Astrocyte of the spinal cord (primary cell): ENCODE results near the gene PLXNB1.

Experiments used
- DNase-seq: peaks from one replicate; pipeline ENCODE4 v3.0.0; 2011; ENCODE audit warnings: low read depth, low spot score
- H3K4me3 ChIP-seq: 2 replicates; pipeline ENCODE4 v1.5.1; 2011; ENCODE audit warnings: low read depth, mild to moderate bottlenecking, low read length, moderate library complexity
- CTCF ChIP-seq: IDR thresholded peaks from 2 replicates; pipeline ENCODE4 v1.5.1; 2012; ENCODE audit warnings: low read depth, mild to moderate bottlenecking, low read length, inconsistent platforms
- in situ Hi-C: cut with HindIII; loops from 2 replicates; pipeline ENCODE4 v1.10.0; 2017; ENCODE audit warnings: low sequenced_read_pairs

Gene PLXNB1

GRCh38 chr3:48425281-48425812 is 4.5 kb downstream of the PLXNB1 start:
- in situ Hi-C loops: no loop called here
- TF ChIP-seq CTCF: no peak

GRCh38 chr3:48423883-48424695 is 5.8 kb downstream of the PLXNB1 start:
- TF ChIP-seq CTCF: no peak

More at GRCh38 chr3:48425281-48425812, 4.5 kb downstream of the PLXNB1 start:
- no peak for DNase-seq
- H3K4me3 ChIP-seq: no peak overlapping the region

GRCh38 chr3:48423241-48423882 is 6.5 kb downstream of the PLXNB1 start:
- in situ Hi-C loops: no loop called here
- DNase-seq: no peak
- no peak for TF ChIP-seq CTCF
- no peak overlapping the region for H3K4me3 ChIP-seq

More at GRCh38 chr3:48423883-48424695, 5.8 kb downstream of the PLXNB1 start:
- DNase-seq: no peak
- H3K4me3 ChIP-seq: no peak overlapping the region
- in situ Hi-C loops: no loop called here

GRCh38 chr3:48422681-48423080 is 7.2 kb downstream of the PLXNB1 start:
- no peak for DNase-seq
- no peak for TF ChIP-seq CTCF
- H3K4me3 ChIP-seq: no peak overlapping the region
- in situ Hi-C loops: no loop called here

GRCh38 chr3:48422272-48422671 is 7.6 kb downstream of the PLXNB1 start:
- no peak overlapping the region for H3K4me3 ChIP-seq
- TF ChIP-seq CTCF: peak; percentile 6
- no peak for DNase-seq
- in situ Hi-C loops: no loop called here

GRCh38 chr3:48420561-48420960 is 9.3 kb downstream of the PLXNB1 start:
- in situ Hi-C loops: no loop called here
- TF ChIP-seq CTCF: no peak
- no peak overlapping the region for H3K4me3 ChIP-seq
- no peak for DNase-seq
